GM13977 (cell line): ENCODE measurements around the gene RGS7.
"Not testable (repeated sequence)": the region's sequence is repeated elsewhere in the genome, so short reads cannot be mapped to it uniquely, and the experiment has no call there.

Source experiments
- DNase-seq: peaks from one replicate; pipeline ENCODE4 v3.0.0; 2012; ENCODE audit warnings: low spot score
- CTCF ChIP-seq: IDR thresholded peaks from 2 replicates; pipeline ENCODE4 v1.5.1; 2012; ENCODE audit warnings: mild to moderate bottlenecking, control low read depth; ENCODE audit not compliant: insufficient read depth; ENCODE audit errors: extremely low read depth, missing control alignments
- in situ Hi-C: fragments of 300-500 bp; cut with MboI; formaldehyde crosslinking; loops from one replicate; pipeline ENCODE4 v1.12.0; 2022; ENCODE audit warnings: low sequenced_read_pairs, low pct_unique_long_range_greater_than_20kb, mixed read lengths, inconsistent platforms; ENCODE audit not compliant: unreplicated experiment

Gene RGS7

GRCh38 chr1:240792915-240793529 lies 564.0 kb downstream of the RGS7 start:
- no peak for TF ChIP-seq CTCF
- in situ Hi-C loops: no loop called here

GRCh38 chr1:240790856-240791255 lies 566.1 kb downstream of the RGS7 start:
- no peak for DNase-seq
- TF ChIP-seq CTCF: no peak
- in situ Hi-C loops: no loop called here

More at GRCh38 chr1:240792915-240793529, 564.0 kb downstream of the RGS7 start:
- no peak for DNase-seq

GRCh38 chr1:240786880-240787279 lies 570.1 kb downstream of the RGS7 start:
- no peak for TF ChIP-seq CTCF
- DNase-seq: no peak
- in situ Hi-C loops: no loop called here

GRCh38 chr1:240784776-240785175 lies 572.2 kb downstream of the RGS7 start:
- TF ChIP-seq CTCF: no peak
- in situ Hi-C loops: no loop called here
- no peak for DNase-seq

- not testable (repeated sequence) for DNase-seq
These were observed 573.3 kb downstream of the RGS7 start for GRCh38 chr1:240783728-240784137.

GRCh38 chr1:240776237-240776636 lies 580.8 kb downstream of the RGS7 start:
- in situ Hi-C loops: no loop called here
- no peak for TF ChIP-seq CTCF
- no peak for DNase-seq

More at GRCh38 chr1:240783728-240784137, 573.3 kb downstream of the RGS7 start:
- in situ Hi-C loops: not testable (repeated sequence)

- DNase-seq: no peak
- in situ Hi-C loops: no loop called here
- no peak for TF ChIP-seq CTCF
These were observed 584.9 kb downstream of the RGS7 start for GRCh38 chr1:240772131-240772530.
